GM19324 (cell line): Measurements from ENCODE around the gene TLN1.

ENCODE experiments used
- ATAC-seq: cut with Tn5 transposase; IDR thresholded peaks from one replicate; pipeline ENCODE4 v1.9.1; 2021; ENCODE audit warnings: mild to moderate bottlenecking, moderate library complexity; ENCODE audit not compliant: unreplicated experiment, low FRiP score

TLN1 gene

DNA sequence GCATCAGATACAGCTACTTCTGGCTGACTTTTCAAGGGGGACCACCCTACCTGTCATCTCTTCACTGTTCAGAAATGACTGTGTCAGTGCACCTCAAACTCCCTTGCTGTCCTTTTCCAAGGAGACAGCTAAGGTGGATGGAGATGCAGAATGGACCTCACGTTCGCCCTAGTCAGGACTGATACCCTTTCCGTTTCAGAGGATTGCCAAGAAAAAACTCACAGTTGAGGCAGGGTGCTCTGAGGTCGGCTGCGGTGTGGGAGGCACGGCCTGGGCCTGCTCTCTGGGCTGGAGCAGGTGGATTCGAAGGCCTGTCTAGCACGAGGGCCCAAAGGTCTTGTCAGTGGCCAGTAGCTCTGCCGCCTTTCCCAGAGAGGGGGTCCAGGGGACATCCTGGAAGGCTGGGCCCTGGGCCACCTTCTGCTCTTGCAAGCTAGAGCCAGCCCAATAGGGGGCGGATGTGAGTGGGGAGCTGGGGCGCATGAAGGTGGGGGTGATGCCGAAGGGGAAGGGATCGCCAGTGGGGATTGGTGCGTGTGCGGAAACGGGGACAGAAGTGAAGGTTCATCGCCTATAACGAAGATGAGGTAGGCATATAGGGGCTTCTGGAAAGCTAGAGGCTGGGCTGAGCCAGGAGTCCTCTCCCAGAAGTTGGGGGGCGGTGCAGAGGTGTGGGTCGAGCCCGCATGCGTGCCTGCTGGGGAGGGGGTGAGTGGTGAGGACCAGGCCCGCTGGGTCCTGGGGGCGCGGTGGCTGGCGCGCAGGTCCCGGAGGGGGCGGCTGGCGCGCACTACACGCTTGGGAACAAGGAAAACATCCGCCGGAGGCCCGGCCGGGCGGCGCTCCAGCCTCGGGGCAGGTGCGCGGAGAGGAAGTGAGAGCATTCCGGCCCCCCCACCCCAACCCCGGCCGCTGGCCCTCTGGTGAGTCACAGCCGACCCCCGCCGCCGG is 24.6 kb upstream of the TLN1 start:
- ATAC-seq, result peak; percentile 65

DNA sequence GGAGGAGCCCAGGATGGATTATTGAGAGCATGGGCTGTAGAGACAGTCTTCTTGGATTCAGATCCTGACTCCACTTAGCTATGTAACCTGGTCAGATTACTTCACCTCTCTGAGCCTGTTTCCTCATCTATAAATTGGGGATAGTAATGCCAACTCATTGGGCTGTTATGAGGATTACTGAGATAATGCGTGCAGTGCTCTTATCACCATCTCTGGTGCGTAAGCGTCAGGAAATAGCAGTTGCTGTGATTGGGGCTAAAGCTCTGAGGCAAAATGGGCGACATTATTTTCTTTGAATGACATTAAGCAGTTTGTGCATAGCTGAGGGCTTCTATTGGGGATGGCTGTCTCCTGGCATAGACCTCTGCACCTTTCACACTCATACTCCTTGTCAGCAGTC is 23.1 kb upstream of the TLN1 start:
- no peak for ATAC-seq

DNA sequence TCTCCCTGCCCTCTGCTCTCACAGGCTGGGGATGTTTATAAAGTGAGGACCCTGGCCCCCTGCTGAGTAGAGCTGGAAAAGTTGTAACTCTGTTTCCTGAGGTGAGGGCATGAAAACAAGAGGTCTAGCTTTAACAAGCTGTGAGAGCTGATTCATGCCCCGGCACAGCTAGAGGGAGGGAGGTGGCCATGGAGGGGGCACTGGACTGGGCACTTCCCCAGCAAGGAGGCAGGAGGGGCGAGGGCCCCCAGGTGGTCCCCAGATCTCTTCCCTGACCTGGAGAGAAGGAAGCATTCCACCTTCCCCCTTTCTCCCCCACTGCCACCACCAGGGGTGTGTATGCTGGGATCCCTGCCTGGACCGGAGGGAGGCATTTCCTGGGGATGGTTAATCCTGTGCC is 22.3 kb upstream of the TLN1 start, which contains the start of gene MSMP:
MSMP (minus strand) TSS at position 13 of the 400 bp plus-strand sequence. CDS start 147 bp downstream, outside the sequence.
- ATAC-seq, result no peak

DNA sequence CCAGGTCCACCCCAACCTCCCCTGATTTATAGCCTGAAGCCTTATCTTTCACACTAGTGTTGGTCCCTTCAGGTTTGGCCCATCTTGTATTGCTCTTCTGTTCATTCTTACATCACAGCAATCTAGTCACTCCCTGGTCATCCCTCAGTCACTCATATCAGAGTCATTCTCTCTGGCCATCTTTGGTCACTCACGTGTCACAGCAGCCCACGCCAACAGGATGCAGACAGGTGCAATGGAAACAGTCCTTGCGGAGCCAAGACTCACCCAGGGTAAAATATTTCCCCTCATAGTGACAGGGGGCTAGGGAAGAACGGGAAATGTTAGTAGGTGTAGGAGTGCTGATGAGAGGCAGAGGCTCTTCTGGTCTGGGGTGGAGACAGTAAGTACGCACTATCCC is 21.5 kb upstream of the TLN1 start:
- ATAC-seq, result no peak

DNA sequence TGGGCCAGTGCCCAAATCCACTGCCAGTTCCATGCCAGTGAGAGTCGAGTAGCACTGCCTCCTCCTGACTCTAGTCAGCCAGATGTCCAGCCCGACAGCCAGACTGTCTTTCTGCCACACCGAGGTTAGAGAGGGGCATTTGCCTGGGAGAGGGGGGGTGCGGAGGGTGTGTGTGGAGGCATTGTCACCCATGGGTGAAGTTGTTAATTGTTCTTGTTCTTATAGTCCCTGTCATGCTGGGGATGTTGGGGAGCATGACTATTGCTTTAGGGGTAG is 18.2 kb upstream of the TLN1 start:
- ATAC-seq, result no peak

DNA sequence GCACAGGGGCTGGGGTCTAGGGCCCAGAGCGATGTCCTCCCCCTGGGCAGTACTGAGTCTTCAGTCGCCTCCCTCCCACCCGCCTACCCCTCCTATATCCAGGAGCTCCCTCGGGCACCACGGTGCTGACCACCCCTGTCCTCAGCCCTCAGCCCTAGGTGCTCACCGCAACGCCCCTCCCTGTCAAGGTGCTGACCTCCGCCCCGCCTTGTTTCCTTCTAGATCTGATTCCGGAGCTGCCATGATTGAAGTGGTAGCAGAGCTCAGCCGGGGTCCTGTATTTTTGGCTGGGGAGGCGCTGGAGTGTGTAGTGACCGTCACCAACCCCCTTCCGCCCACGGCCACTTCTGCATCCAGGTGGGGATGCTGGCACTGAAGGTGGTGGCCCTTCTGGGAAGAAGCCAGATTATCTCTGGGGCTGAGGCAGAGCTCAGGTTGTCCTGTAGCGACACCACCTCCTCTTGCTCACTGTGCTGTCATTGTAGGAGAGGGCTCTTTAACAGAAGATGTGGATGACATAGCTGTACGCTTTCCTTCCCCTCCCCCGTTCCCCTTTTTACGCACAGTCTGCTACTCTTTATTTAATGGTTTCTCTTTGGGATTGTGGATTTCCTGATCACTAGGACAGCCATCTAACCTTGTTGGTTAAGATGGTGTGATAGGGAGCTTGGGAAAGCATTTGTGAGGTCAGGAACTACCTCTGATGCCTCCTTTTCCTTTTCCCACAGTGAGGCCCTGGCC is 17.7 kb upstream of the TLN1 start:
- peak; percentile 32 for ATAC-seq

DNA sequence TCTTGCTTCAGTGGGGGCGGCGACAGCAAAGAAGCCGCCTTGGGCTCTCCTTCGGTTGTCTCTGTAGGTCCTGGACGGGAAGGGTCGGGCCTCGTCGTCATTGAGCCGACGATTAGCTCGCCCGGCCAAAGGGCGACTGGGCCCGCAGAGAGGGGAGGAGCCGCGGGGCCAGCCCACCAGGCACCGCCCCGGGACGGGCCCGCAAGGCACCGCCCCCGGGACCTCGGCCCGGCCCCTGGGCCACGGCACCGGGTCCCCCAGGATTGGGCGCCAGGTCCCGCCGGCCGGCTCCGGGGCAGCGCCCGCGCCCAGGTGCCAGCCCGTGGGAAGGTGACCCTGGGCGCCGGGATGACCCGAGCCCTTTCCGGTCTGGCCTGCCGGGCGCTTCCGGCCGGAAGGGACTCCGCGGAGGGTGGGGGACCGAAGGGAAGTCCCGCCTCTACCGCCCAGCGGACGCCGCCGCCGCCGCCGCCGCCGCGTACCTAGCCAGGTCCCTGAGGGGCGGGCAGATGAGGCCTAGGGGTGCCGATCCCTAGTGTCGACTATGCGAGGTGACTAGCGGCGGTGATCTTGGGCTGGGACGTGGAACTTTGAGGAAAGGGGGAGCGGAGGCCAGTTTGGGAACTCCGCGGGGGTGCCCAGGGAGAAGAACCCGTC is 17.0 kb upstream of the TLN1 start, which contains the start of the genes GBA2 and RGP1:
GBA2 (minus strand) TSS at position 371 of the 657 bp plus-strand sequence. CDS start 524 bp downstream, outside the sequence.
RGP1 (plus strand) TSS at position 430 of the 657 bp plus-strand sequence. CDS start 469 bp downstream, outside the sequence.
- ATAC-seq, result peak; percentile 78

DNA sequence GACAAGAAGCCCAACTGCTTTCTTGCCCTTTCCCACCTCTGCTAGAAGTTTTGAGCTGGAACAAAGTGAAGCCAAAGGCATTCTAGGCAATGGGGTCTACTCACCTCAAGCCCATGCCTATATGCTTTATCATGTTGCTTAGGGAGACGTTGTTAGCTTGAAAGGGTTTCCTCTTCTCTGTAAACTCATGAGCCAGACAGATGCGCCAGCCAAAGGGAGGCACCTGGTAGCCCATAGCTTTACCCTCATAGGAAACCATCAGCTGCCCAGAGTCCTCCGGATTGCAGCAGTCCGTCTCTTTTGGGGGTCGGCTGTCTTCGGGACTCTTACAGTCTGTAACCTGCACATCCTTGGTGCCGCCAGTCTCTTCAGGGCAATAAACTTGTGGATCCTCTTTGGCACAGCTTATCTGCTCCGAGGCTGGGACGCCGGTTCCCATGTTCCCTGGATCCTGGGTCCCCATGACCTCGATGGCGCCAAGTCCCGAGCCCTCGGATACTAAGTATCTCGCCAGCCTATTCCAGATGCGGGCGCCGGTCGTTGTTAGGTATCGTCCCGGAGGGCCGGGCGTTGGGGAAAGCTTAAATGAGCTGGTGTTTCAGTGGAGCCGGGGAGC is 16.4 kb upstream of the TLN1 start:
- peak; percentile 6 for ATAC-seq

DNA sequence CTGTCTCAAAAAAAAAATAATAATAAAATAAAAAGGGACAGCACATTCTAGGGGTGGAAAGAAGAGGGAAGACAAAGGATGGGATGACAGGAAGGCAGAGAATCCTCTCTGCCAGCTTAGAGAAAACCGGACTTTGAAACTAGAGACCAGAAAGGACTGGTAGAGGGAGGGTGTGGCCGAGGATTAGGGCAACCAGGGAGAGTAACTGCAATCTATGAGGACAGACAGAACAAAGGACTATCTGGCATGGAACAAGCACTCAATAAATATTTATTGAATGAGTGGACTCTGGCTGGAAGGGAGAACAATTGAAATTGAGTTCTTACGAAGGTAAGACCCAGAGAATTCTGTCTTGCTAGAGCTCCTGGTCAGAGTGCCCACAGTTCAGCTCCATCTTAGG is 14.6 kb upstream of the TLN1 start:
- ATAC-seq, result no peak

DNA sequence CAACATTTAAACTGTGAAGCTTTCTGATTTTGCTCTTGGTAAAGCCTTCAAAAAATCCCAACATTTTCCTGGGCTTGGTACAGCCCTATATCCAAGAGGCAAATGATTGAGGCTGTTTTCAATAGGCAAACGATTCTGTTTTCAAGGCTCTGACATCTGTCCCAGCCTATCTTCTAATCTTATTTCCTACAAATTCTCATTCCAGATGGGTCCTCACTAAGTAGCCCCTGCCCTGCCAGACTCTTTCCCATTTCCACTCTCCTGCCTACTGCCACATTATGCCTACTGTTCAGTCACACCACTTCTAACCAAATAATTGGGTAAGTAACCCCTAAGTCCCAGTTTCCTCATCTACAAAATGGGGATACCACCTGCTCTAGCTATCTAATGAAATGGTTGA is 13.6 kb upstream of the TLN1 start:
- ATAC-seq, result no peak

DNA sequence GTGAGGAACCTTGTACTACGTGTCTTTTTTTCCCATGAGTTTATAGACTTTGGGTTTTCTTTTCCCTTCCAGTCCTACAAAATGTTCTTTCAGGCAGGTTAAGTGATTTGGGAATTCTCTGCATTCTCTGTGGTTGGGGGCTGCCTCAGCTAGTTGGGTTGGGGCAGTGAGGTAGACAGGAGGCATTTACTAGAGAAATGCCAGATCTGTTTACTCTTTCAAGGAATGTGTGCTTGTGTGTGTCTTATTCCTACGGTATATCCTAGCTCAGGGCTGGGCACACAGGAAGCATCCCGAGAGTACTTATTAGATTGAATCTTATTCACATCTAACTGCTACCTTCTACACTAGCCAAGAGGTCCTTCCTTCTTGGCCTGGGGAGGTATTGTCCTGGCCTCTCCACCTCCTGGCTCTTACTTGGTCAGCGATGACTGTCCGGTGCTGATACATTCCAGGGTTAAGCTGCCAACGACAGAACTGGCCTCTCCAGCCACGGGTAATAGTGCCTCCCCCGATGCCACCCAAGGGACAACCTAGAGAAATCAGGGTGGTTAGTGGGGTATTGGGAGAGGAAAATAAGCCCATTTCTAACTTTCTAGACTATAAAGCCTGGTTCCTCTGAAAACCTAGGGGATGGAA is 12.0 kb upstream of the TLN1 start:
- no peak for ATAC-seq

DNA sequence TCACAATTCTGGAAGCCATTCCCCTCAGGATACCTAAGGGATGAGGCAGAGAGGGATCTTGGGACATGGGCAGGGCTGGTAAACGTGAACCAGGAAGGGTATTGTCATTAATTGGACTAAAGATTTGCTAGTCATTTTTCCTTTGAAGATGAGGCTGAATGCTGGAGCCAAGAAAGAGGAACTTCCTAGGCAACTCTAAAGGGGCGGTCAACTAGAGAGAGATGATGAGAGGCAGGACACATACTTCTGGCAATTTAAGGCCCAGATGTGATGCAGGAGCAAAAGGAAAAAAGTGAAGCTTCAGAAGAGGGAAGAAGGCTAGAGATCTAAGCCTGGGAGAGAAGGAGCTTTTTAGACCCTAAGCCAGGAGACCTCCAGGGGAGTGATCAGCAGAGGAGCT is 11.5 kb upstream of the TLN1 start:
- no peak for ATAC-seq

DNA sequence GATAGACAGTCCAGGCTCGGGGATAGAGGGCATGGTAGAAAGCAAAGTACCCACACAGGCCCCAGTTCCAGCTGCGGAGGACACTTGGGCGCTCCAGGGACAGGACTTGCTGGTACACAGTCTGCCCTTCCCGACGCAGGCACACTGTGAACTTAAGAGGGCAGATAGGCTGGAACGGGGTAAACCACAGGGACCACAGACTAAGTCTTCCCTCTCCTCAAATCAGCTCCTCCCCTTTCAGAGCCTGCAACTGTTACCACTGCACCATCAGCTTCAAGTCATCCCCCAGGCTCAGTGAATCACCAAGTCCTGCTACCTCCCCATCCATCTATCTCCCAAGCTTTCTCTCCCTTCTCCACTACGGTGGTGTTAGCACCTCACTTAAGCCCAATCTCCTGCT is 9.7 kb upstream of the TLN1 start:
- no peak for ATAC-seq

DNA sequence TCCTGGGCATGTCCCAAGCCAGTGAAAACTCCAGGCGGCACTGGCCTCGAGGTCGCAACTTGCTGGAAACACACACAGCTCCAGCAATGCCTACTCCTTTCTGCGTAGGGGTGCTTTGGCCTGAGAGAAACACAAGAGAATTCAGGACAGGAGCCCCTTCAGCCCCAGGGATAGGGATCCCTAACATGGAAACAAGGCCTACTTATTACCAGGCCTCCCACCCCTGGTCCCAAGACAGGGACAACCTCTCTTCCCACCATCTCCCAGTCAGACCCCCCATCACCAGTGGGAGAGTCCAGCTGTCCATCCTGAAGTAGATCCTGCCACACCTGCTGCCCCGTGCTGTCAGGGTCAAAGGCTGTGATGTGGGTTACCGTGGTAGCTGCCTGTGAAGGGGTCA is 8.2 kb upstream of the TLN1 start:
- ATAC-seq, result no peak

DNA sequence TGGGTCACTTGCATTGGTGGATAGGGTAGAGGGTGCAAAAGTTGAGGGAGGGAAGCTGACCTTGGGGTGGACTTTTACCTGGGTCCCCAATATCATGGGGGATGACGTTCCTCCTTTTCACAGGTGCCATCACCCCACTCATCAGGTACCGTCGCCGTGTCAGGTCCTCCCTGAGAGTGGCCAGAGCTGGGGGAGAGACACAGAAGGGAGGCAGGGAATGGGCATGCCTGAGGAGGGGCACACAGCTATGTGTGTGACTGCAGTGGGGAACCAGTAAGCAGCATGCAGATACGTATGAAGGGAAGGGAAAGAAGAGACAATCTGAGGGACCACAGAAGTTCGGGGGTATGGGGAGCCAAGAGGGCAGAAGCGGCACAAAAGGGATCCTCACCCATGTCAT is 6.9 kb upstream of the TLN1 start:
- no peak for ATAC-seq

DNA sequence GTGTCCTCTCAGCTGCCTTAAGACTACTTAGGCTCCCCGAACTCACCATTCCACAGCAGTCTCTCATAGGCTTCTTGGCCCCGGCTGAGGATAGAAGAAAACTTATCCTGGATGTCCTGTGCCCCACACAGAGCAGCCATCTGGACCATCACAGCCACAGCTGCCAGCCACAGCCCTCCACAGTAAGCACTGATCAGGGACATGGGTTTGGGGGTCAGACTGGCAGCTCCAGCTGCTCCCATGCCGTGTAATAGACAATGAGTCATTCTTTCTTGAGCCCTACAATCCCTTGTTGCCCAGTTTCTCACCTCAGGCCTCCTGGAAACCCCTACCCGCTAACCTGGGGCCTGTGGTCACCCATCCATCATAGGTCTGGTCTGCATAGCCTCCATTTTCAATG is 6.2 kb upstream of the TLN1 start:
- ATAC-seq, result no peak

DNA sequence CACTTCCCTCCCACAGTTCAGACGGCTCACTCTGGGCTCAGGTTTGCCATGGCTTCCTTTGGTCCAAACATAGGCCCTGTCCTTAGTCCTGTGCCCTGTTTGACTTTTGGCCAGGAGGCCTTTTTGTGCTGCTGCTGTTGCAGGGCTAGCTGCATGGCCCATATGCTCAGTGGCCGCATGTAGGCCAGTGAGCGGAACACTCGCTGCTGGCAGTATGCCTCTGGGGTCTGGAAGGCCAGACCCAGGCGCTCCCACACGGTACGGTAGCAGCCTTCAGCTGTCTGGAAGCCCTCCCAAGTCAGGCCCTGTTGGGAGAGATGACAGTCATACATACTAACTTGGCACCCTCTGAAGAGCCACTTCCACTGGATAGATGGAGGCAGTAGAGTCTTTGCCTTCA is 5.1 kb upstream of the TLN1 start:
- ATAC-seq, result no peak

DNA sequence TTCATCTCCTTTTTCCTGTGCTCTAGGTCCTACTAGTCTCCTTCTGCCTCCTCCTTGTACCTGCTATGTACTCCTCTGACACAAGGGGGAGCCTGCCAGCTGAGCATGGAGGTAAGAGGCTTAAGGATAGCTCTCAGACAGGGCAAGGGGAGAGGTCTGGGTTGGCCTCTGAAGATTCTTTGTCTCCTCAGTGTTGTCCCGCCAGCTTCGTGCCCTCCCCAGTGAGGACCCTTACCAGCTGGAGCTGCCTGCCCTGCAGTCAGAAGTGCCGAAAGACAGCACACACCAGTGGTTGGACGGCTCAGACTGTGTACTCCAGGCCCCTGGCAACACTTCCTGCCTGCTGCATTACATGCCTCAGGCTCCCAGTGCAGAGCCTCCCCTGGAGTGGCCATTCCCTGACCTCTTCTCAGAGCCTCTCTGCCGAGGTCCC is 4.2 kb upstream of the TLN1 start:
- ATAC-seq, result no peak

DNA sequence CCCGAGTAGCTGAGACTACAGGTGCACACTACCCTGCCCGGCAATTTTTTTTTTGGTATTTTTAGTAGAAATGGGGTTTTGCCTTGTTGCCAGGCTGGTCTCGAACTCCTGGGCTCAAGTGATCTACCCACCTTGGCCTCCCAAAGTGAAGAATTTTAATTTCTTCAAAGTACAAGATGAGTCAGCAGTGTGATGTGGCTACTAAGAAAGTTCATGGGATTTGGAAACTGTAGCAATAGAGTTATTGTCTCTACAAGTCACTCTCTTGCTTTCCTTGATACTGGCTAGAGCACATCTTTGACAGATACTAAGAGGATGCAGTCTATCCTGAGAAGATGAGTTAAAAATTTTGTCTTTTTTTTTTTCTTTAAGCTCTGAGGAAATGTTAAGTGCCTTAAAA is 2.1 kb upstream of the TLN1 start:
- ATAC-seq, result no peak
